Measurements from ENCODE around the gene AKNA.

DNA sequence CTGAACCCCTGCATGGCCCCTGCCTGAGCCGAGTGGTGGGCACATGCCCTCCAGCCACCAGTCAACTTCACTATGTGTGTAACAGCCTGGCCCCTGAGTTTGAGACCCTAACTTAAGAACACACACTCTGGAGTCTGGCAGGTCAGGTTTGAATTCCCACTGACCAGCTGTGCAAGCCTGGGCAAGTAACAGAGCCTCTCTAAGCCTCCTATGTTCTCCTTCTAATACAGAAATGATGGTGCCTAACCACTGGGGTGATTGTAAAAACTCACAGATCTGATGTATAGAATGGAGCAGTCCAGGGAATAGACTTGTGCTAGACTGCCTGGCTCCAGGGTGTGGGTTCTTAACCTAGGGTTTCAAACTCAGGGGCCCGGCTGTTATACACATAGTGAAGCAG, 16.7 kb upstream of the AKNA start:
- TF ChIP-seq TAF1 (IDR thresholded peaks at IDR 0.05; ENCODE audit: borderline replicate concordance, low read depth, low read length) (no peak), POLR2A (IDR thresholded peaks at IDR 0.05; ENCODE audit: low read depth, low read length) (no peak), POLR2AphosphoS5 (IDR thresholded peaks at IDR 0.05; ENCODE audit: low read depth, low read length) (no peak)
